Measurements from ENCODE around the gene ICAM3.

ICAM3 gene

GRCh38 chr19:10290357-10290875 lies 49.0 kb downstream of the ICAM3 start:
- DNase-seq, result no peak

GRCh38 chr19:10289836-10290356 lies 49.5 kb downstream of the ICAM3 start, which contains the start of gene ICAM5:
ICAM5 (plus strand) TSS chr19:10289952; CDS start chr19:10290044, 92 bp downstream.
- no peak for DNase-seq

DNA sequence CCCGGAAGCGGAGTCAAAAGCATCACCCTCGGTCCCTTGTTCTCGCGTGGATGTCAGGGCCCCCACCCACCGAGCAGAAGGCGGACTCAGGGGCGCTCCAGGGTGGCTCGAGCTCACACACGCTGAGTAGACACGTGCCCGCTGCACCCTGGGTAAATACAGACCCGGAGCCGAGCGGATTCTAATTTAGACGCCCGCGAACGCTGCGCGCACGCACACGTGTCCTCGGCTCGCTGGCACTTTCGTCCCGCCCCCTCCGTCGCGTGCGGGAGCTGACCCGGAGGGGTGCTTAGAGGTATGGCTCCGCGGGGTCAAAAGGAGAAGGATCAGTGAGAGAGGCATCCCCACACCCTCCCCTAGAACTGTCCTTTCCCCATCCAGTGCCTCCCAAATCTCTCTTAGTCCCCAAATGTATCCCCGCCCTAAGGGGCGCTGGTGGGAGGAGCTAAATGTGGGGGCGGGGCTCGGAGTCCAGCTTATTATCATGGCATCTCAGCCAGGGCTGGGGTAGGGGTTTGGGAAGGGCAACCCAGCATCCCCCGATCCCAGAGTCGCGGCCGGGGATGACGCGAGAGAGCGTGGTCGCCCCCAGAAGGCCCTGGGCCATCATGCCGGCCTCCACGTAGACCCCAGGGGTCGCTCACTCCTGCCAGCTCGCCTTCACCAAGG lies 50.1 kb downstream of the ICAM3 start:
- peak; percentile 64 for DNase-seq

DNA sequence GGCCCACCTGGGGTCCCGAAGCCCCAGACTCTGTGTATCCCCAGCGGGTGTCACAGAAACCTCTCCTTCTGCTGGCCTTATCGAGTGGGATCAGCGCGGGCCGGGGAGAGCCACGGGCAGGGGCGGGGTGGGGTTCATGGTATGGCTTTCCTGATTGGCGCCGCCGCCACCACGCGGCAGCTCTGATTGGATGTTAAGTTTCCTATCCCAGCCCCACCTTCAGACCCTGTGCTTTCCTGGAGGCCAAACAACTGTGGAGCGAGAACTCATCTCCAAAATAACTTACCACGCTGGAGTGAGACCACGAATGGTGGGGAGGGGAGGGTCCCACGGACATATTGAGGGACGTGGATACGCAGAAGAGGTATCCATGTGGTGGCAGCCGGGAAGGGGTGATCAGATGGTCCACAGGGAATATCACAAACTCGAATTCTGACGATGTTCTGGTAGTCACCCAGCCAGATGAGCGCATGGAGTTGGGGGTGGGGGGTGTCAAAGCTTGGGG lies 50.7 kb downstream of the ICAM3 start:
- no peak for DNase-seq

DNA sequence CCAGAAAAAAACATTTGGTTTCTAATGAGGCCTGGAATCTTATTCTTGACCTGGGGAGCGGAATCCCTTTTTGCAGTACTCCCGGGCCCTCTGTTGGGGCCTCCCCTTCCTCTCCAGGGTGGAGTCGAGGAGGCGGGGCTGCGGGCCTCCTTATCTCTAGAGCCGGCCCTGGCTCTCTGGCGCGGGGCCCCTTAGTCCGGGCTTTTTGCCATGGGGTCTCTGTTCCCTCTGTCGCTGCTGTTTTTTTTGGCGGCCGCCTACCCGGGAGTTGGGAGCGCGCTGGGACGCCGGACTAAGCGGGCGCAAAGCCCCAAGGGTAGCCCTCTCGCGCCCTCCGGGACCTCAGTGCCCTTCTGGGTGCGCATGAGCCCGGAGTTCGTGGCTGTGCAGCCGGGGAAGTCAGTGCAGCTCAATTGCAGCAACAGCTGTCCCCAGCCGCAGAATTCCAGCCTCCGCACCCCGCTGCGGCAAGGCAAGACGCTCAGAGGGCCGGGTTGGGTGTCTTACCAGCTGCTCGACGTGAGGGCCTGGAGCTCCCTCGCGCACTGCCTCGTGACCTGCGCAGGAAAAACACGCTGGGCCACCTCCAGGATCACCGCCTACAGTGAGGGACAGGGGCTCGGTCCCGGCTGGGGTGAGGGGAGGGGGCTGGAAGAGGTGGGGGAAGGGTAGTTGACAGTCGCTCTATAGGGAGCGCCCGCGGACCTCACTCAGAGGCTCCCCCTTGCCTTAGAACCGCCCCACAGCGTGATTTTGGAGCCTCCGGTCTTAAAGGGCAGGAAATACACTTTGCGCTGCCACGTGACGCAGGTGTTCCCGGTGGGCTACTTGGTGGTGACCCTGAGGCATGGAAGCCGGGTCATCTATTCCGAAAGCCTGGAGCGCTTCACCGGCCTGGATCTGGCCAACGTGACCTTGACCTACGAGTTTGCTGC lies 52.4 kb downstream of the ICAM3 start, which contains the start of gene ICAM4:
TSS of gene ICAM4 (plus strand) at position 153 of the 935 bp plus-strand sequence. CDS start at position 211, 58 bp downstream.
- peak; percentile 53 for DNase-seq

- no peak for DNase-seq
These were observed 54.0 kb downstream of the ICAM3 start for GRCh38 chr19:10285393-10285792.

DNA sequence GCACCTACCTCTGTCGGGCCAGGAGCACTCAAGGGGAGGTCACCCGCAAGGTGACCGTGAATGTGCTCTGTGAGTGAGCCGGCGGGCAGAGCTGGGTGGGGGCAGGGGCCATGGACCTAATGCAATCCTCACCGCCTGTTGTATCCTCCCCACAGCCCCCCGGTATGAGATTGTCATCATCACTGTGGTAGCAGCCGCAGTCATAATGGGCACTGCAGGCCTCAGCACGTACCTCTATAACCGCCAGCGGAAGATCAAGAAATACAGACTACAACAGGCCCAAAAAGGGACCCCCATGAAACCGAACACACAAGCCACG lies 54.5 kb downstream of the ICAM3 start:
- DNase-seq, result no peak

- no peak for DNase-seq
These were observed 55.1 kb downstream of the ICAM3 start for GRCh38 chr19:10284065-10284959.
